ENCODE data around the gene CIB2. TPM values are rescaled to one million over a fixed set of nuclear protein-coding genes. Genes with fewer than 3 reads are reported as not detected.

The CIB2 gene
- total and polyA plus RNA-seq, 2 donors (not counting 1 experiment from before 2014, with no cell fraction given) = 0.97 to 3.2 TPM

GRCh38 chr15:78168608-78169007, 37.4 kb upstream of the CIB2 start:
- peak overlapping the region; percentile 26 to 70 for H3K27ac ChIP-seq (ENCODE audit: low read length in 2 of 2)
- H3K4me3 ChIP-seq (ENCODE audit: control extremely low read depth in 1 of 5, extremely low read depth in 1 of 5, insufficient read depth in 1 of 5, low read depth in 2 of 5, low read length in 4 of 5) = no peak overlapping the region
- peak overlapping the region; percentile 16 for H2AFZ ChIP-seq (ENCODE audit: insufficient read depth, low read depth, low read length, poor library complexity, severe bottlenecking)
- ChIA-PET POLR2A (no interaction called here), CTCF (interaction anchor here (0.7 to 5.5 kb wide), 2 partner anchors 27 to 1984 kb away, joined by 3 to 44 read pairs; no protein-coding TSS in a partner anchor)
- intact Hi-C loops (cut with micrococcal nuclease) = no loop called here
- H3K79me2 ChIP-seq (ENCODE audit: control insufficient read depth, insufficient read depth, low read length) = no peaks in the 10 kb centered on the region
- H3K4me1 ChIP-seq (ENCODE audit: control insufficient read depth in 2 of 2, insufficient read depth in 2 of 2, low read length in 2 of 2) = peaks cover 65 to 66% of the 10 kb centered on the region in 2 donors
- Mint-ChIP-seq H3K27ac (peak overlapping the region; percentile 78), H3K27me3 (no peaks in the 10 kb centered on the region), H3K9me3 (ENCODE audit: insufficient read depth) (no peaks in the 10 kb centered on the region), H3K4me1 (peaks cover 65% of the 10 kb centered on the region), H3K4me3 (peak overlapping the region; percentile 33)
- H3K9ac ChIP-seq (ENCODE audit: low read length) = no peak overlapping the region
- H3K36me3 ChIP-seq (replicated peaks in 1 of 2; ENCODE audit: control extremely low read depth in 1 of 2, control insufficient read depth in 1 of 2, extremely low read depth in 1 of 2, insufficient read depth in 2 of 2, low read length in 1 of 2) = peaks cover 7 to 30% of the 10 kb centered on the region in 2 experiments
- H3K4me2 ChIP-seq (replicated peaks; ENCODE audit: low read depth, low read length, poor library complexity, severe bottlenecking) = peak overlapping the region; percentile 58
- ATAC-seq (ENCODE audit: low read depth) = peak; percentile 42
- H3K9me3 ChIP-seq (ENCODE audit: control extremely low read depth in 1 of 3, control insufficient read depth in 2 of 3, insufficient read depth in 1 of 3, low read length in 2 of 3) = peaks cover 0 to 9% (median 0%) of the 10 kb centered on the region in 3 donors
- H3K27me3 ChIP-seq (replicated peaks in 1 of 4; ENCODE audit: control extremely low read depth in 1 of 4, control insufficient read depth in 3 of 4, insufficient read depth in 4 of 4, low read length in 3 of 4) = no peaks in the 10 kb centered on the region
- peak; percentile 59 for DNase-seq
- no peaks in the 10 kb centered on the region for H4K20me1 ChIP-seq (ENCODE audit: control insufficient read depth, insufficient read depth, low read length, poor library complexity, severe bottlenecking)
- TF ChIP-seq EZH2 (IDR thresholded peaks at IDR 0.05; ENCODE audit: borderline replicate concordance, insufficient read depth, low read depth, low read length, poor library complexity, severe bottlenecking) = no peak
- TF ChIP-seq CTCF (IDR thresholded peaks at IDR 0.05) = no peak
- 0% methylated on average over 2 of the region's 5 CpGs for WGBS (ENCODE audit: insufficient coverage)

- ChIA-PET POLR2A (no interaction called here), CTCF (interaction anchor here (1.1 to 5.5 kb wide), 4 partner anchors 29 to 59 kb away, joined by 3 to 44 read pairs (median 6); partner anchors contain the start of gene CIB2)
- WGBS (ENCODE audit: insufficient coverage) = 0% methylated on average over 1 of the region's 10 CpGs
- no peaks in the 10 kb centered on the region for H3K27me3 Mint-ChIP-seq
- peak; percentile 59 for ATAC-seq (ENCODE audit: low read depth)
- peak; percentile 75 for DNase-seq
- Histone ChIP-seq H4K20me1 (ENCODE audit: control insufficient read depth, insufficient read depth, low read length, poor library complexity, severe bottlenecking) (no peaks in the 10 kb centered on the region), H3K36me3 (replicated peaks in 1 of 2; ENCODE audit: control extremely low read depth in 1 of 2, control insufficient read depth in 1 of 2, extremely low read depth in 1 of 2, insufficient read depth in 2 of 2, low read length in 1 of 2) (peaks cover 7 to 37% of the 10 kb centered on the region in 2 experiments), H3K4me3 (ENCODE audit: control extremely low read depth in 1 of 5, extremely low read depth in 1 of 5, insufficient read depth in 1 of 5, low read depth in 2 of 5, low read length in 4 of 5) (no peak overlapping the region), H3K9me3 (ENCODE audit: control extremely low read depth in 1 of 3, control insufficient read depth in 2 of 3, insufficient read depth in 1 of 3, low read length in 2 of 3) (no peaks in the 10 kb centered on the region), H3K27me3 (replicated peaks in 1 of 4; ENCODE audit: control extremely low read depth in 1 of 4, control insufficient read depth in 3 of 4, insufficient read depth in 4 of 4, low read length in 3 of 4) (no peaks in the 10 kb centered on the region), H3K4me1 (ENCODE audit: control insufficient read depth in 2 of 2, insufficient read depth in 2 of 2, low read length in 2 of 2) (peaks cover 53 to 54% of the 10 kb centered on the region in 2 donors), H3K79me2 (ENCODE audit: control insufficient read depth, insufficient read depth, low read length) (no peaks in the 10 kb centered on the region), H3K4me2 (replicated peaks; ENCODE audit: low read depth, low read length, poor library complexity, severe bottlenecking) (peak overlapping the region; percentile 58), H3K9ac (ENCODE audit: low read length) (peak overlapping the region; percentile 22), H2AFZ (ENCODE audit: insufficient read depth, low read depth, low read length, poor library complexity, severe bottlenecking) (no peak overlapping the region), H3K27ac (ENCODE audit: low read length in 2 of 2) (peak overlapping the region; percentile 22 to 70)
- peak overlapping the region; percentile 9 for H3K4me3 Mint-ChIP-seq
- peaks cover 54% of the 10 kb centered on the region for H3K4me1 Mint-ChIP-seq
- no peak for TF ChIP-seq EZH2 (IDR thresholded peaks at IDR 0.05; ENCODE audit: borderline replicate concordance, insufficient read depth, low read depth, low read length, poor library complexity, severe bottlenecking)
- TF ChIP-seq CTCF (IDR thresholded peaks at IDR 0.05) = no peak
- H3K27ac Mint-ChIP-seq = peak overlapping the region; percentile 60
- no peaks in the 10 kb centered on the region for H3K9me3 Mint-ChIP-seq (ENCODE audit: insufficient read depth)
- intact Hi-C loops (cut with micrococcal nuclease) = no loop called here
Observed at GRCh38 chr15:78167227-78167888, 36.1 kb upstream of the CIB2 start.
